ENCODE measurements around the gene LNPEP. TPM values are rescaled to one million over a fixed set of nuclear protein-coding genes. Genes with fewer than 3 reads are reported as not detected.

Gene LNPEP
- total RNA-seq, 1 donor from 2014 or later, result 19.6 TPM

GRCh38 chr5:96905864-96906263, 30.0 kb upstream of the LNPEP start:
- H3K27ac ChIP-seq, result no peak overlapping the region
- H3K36me3 ChIP-seq, result no peaks in the 10 kb centered on the region
- Mint-ChIP-seq H3K27ac (no peak overlapping the region), H3K4me3 (no peak overlapping the region), H3K9me3 (no peaks in the 10 kb centered on the region), H3K4me1 (peaks cover 15% of the 10 kb centered on the region), H3K36me3 (no peaks in the 10 kb centered on the region), H3K27me3 (ENCODE audit: insufficient read depth, low read depth) (no peaks in the 10 kb centered on the region)
- H3K9me3 ChIP-seq (ENCODE audit: low read depth), result no peaks in the 10 kb centered on the region
- H3K4me1 ChIP-seq, result no peaks in the 10 kb centered on the region
- H3F3A ChIP-seq (ENCODE audit: low read depth), result no peaks in the 10 kb centered on the region
- H3K4me2 ChIP-seq, result no peak overlapping the region
- no peak overlapping the region for H3K4me3 ChIP-seq
- H4K20me1 ChIP-seq (ENCODE audit: low read depth), result no peaks in the 10 kb centered on the region
- no peaks in the 10 kb centered on the region for H3K27me3 ChIP-seq
- no peak for TF ChIP-seq EZH2 (IDR thresholded peaks at IDR 0.05)
- TF ChIP-seq EZH2phosphoT487 (IDR thresholded peaks at IDR 0.05), result no peak
- TF ChIP-seq, protein P1, sequence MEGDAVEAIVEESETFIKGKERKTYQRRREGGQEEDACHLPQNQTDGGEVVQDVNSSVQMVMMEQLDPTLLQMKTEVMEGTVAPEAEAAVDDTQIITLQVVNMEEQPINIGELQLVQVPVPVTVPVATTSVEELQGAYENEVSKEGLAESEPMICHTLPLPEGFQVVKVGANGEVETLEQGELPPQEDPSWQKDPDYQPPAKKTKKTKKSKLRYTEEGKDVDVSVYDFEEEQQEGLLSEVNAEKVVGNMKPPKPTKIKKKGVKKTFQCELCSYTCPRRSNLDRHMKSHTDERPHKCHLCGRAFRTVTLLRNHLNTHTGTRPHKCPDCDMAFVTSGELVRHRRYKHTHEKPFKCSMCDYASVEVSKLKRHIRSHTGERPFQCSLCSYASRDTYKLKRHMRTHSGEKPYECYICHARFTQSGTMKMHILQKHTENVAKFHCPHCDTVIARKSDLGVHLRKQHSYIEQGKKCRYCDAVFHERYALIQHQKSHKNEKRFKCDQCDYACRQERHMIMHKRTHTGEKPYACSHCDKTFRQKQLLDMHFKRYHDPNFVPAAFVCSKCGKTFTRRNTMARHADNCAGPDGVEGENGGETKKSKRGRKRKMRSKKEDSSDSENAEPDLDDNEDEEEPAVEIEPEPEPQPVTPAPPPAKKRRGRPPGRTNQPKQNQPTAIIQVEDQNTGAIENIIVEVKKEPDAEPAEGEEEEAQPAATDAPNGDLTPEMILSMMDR (IDR thresholded peaks at IDR 0.05), result no peak
- DNase-seq (ENCODE audit: low spot score), result no peak
- no peak overlapping the region for H3K9ac ChIP-seq
- no peaks in the 10 kb centered on the region for H3K79me2 ChIP-seq (ENCODE audit: low read depth)
- no peak overlapping the region for H2AFZ ChIP-seq (replicated peaks)

DNA sequence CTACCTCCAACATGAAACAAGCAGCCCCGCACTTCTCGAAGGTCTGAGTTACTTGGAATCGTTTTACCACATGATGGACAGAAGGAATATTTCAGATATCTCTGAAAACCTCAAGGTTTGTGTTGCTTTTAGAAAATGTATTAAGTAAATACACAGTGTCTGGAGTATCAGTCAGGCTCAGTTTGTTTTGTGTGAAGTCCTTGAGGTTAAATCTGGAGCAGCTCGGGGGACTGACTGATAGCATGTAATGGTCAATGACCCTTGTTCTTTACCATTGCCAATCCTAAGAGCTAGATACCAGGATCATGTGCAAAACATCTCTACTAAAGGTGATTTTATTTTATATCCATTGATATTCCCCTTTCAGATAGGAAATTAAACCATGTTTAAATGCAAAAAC, 26.9 kb upstream of the LNPEP start:
- H3K9ac ChIP-seq, result no peak overlapping the region
- H4K20me1 ChIP-seq (ENCODE audit: low read depth), result no peaks in the 10 kb centered on the region
- no peak overlapping the region for H2AFZ ChIP-seq (replicated peaks)
- no peaks in the 10 kb centered on the region for H3K27me3 Mint-ChIP-seq (ENCODE audit: insufficient read depth, low read depth)
- no peaks in the 10 kb centered on the region for H3K36me3 ChIP-seq
- no peaks in the 10 kb centered on the region for H3K9me3 Mint-ChIP-seq
- H3K27me3 ChIP-seq, result no peaks in the 10 kb centered on the region
- H3K36me3 Mint-ChIP-seq, result no peaks in the 10 kb centered on the region
- no peaks in the 10 kb centered on the region for H3K4me1 ChIP-seq
- no peaks in the 10 kb centered on the region for H3K9me3 ChIP-seq (ENCODE audit: low read depth)
- H3K27ac ChIP-seq, result no peak overlapping the region
- TF ChIP-seq EZH2 (IDR thresholded peaks at IDR 0.05), result no peak
- no peaks in the 10 kb centered on the region for H3F3A ChIP-seq (ENCODE audit: low read depth)
- H3K4me2 ChIP-seq, result no peak overlapping the region
- H3K79me2 ChIP-seq (ENCODE audit: low read depth), result no peaks in the 10 kb centered on the region
- H3K4me3 ChIP-seq, result no peak overlapping the region
- H3K27ac Mint-ChIP-seq, result peak overlapping the region; percentile 3
- no peak overlapping the region for H3K4me3 Mint-ChIP-seq
- H3K4me1 Mint-ChIP-seq, result peaks cover 14% of the 10 kb centered on the region
- no peak for DNase-seq (ENCODE audit: low spot score)

GRCh38 chr5:96909435-96909834, 26.4 kb upstream of the LNPEP start:
- Histone ChIP-seq H2AFZ (replicated peaks) (no peak overlapping the region), H3K4me2 (no peak overlapping the region), H3K9me3 (ENCODE audit: low read depth) (no peaks in the 10 kb centered on the region), H3K79me2 (ENCODE audit: low read depth) (no peaks in the 10 kb centered on the region), H3K9ac (no peak overlapping the region), H3K4me3 (no peak overlapping the region), H3K4me1 (no peaks in the 10 kb centered on the region), H3F3A (ENCODE audit: low read depth) (no peaks in the 10 kb centered on the region), H3K36me3 (no peaks in the 10 kb centered on the region), H3K27ac (no peak overlapping the region), H3K27me3 (no peaks in the 10 kb centered on the region), H4K20me1 (ENCODE audit: low read depth) (no peaks in the 10 kb centered on the region)
- no peak overlapping the region for H3K4me3 Mint-ChIP-seq
- H3K4me1 Mint-ChIP-seq, result peaks cover 11% of the 10 kb centered on the region
- no peaks in the 10 kb centered on the region for H3K9me3 Mint-ChIP-seq
- H3K27me3 Mint-ChIP-seq (ENCODE audit: insufficient read depth, low read depth), result no peaks in the 10 kb centered on the region
- TF ChIP-seq, protein P1 (IDR thresholded peaks at IDR 0.05), result no peak
- TF ChIP-seq EZH2phosphoT487 (IDR thresholded peaks at IDR 0.05), result no peak
- TF ChIP-seq EZH2 (IDR thresholded peaks at IDR 0.05), result no peak
- H3K36me3 Mint-ChIP-seq, result no peaks in the 10 kb centered on the region
- peak overlapping the region; percentile 3 for H3K27ac Mint-ChIP-seq
- DNase-seq (ENCODE audit: low spot score), result no peak

- H3K4me2 ChIP-seq, result no peak overlapping the region
- no peaks in the 10 kb centered on the region for H3K4me1 ChIP-seq
- no peaks in the 10 kb centered on the region for H4K20me1 ChIP-seq (ENCODE audit: low read depth)
- peaks cover 3% of the 10 kb centered on the region for H3K9me3 Mint-ChIP-seq
- H3K79me2 ChIP-seq (ENCODE audit: low read depth), result no peaks in the 10 kb centered on the region
- no peaks in the 10 kb centered on the region for H3K27me3 ChIP-seq
- H3K4me3 Mint-ChIP-seq, result no peak overlapping the region
- no peaks in the 10 kb centered on the region for H3K27me3 Mint-ChIP-seq (ENCODE audit: insufficient read depth, low read depth)
- TF ChIP-seq EZH2 (IDR thresholded peaks at IDR 0.05) (no peak), EZH2phosphoT487 (IDR thresholded peaks at IDR 0.05) (no peak)
- TF ChIP-seq, protein P1 (IDR thresholded peaks at IDR 0.05), result no peak
- no peak overlapping the region for H2AFZ ChIP-seq (replicated peaks)
- H3K27ac Mint-ChIP-seq, result no peak overlapping the region
- no peaks in the 10 kb centered on the region for H3K36me3 ChIP-seq
- H3K4me3 ChIP-seq, result no peak overlapping the region
- H3K4me1 Mint-ChIP-seq, result peaks cover 11% of the 10 kb centered on the region
- H3K36me3 Mint-ChIP-seq, result no peaks in the 10 kb centered on the region
- H3F3A ChIP-seq (ENCODE audit: low read depth), result no peaks in the 10 kb centered on the region
- no peaks in the 10 kb centered on the region for H3K9me3 ChIP-seq (ENCODE audit: low read depth)
- H3K27ac ChIP-seq, result no peak overlapping the region
- no peak overlapping the region for H3K9ac ChIP-seq
- no peak for DNase-seq (ENCODE audit: low spot score)
Observed at GRCh38 chr5:96911139-96911538, 24.7 kb upstream of the LNPEP start.

Measured in neural progenitor cell (in vitro differentiated cells).